ENCODE data around the gene MRPL53.

The MRPL53 gene

GRCh38 chr2:74424139-74424992 is 48.1 kb downstream of the MRPL53 start:
- Histone ChIP-seq H3K4me1 (ENCODE audit: control insufficient read depth, insufficient read depth, low read length) (peaks cover 5% of the 10 kb centered on the region), H3K27ac (ENCODE audit: insufficient read depth, low read depth, low read length, poor library complexity, severe bottlenecking) (no peak overlapping the region), H3K9me3 (ENCODE audit: control insufficient read depth, low read length) (no peaks in the 10 kb centered on the region), H3K27me3 (ENCODE audit: control insufficient read depth, insufficient read depth, low read length, poor library complexity, severe bottlenecking) (peaks cover 5% of the 10 kb centered on the region), H3K4me3 (ENCODE audit: insufficient read depth, low read depth, low read length) (no peak overlapping the region), H3K36me3 (ENCODE audit: control insufficient read depth, insufficient read depth, low read length) (peaks cover 24% of the 10 kb centered on the region)
- WGBS, 2 experiments: 92 to 93% methylated on average over 5 of the region's 5 CpGs

- H3K4me3 ChIP-seq (ENCODE audit: insufficient read depth, low read depth, low read length): no peak overlapping the region
- H3K9me3 ChIP-seq (ENCODE audit: control insufficient read depth, low read length): no peaks in the 10 kb centered on the region
- H3K36me3 ChIP-seq (ENCODE audit: control insufficient read depth, insufficient read depth, low read length): peaks cover 20% of the 10 kb centered on the region
- peaks cover 5% of the 10 kb centered on the region for H3K4me1 ChIP-seq (ENCODE audit: control insufficient read depth, insufficient read depth, low read length)
- peaks cover 5% of the 10 kb centered on the region for H3K27me3 ChIP-seq (ENCODE audit: control insufficient read depth, insufficient read depth, low read length, poor library complexity, severe bottlenecking)
- WGBS, 2 experiments: 88 to 92% methylated on average over 9 of the region's 9 CpGs
- H3K27ac ChIP-seq (ENCODE audit: insufficient read depth, low read depth, low read length, poor library complexity, severe bottlenecking): no peak overlapping the region
Measured at GRCh38 chr2:74423231-74424095, 49.0 kb downstream of the MRPL53 start.

Measured in ectodermal cell (in vitro differentiated cells).